Activated effector memory CD4-positive, alpha-beta T cell treated with Interleukin-2 at 50 U/mL for 16 hours (primary cell): ENCODE measurements around the gene POF1B.
"Not testable (repeated sequence)": the region's sequence is repeated elsewhere in the genome, so short reads cannot be mapped to it uniquely, and the experiment has no call there.

Source experiments
- DNase-seq: peaks from one replicate; pipeline ENCODE4 v3.0.0-alpha.2; 2020

The POF1B gene, protein sequence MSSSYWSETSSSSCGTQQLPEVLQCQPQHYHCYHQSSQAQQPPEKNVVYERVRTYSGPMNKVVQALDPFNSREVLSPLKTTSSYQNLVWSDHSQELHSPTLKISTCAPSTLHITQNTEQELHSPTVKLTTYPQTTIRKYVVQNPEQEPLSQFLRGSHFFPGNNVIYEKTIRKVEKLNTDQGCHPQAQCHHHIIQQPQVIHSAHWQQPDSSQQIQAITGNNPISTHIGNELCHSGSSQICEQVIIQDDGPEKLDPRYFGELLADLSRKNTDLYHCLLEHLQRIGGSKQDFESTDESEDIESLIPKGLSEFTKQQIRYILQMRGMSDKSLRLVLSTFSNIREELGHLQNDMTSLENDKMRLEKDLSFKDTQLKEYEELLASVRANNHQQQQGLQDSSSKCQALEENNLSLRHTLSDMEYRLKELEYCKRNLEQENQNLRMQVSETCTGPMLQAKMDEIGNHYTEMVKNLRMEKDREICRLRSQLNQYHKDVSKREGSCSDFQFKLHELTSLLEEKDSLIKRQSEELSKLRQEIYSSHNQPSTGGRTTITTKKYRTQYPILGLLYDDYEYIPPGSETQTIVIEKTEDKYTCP

DNA sequence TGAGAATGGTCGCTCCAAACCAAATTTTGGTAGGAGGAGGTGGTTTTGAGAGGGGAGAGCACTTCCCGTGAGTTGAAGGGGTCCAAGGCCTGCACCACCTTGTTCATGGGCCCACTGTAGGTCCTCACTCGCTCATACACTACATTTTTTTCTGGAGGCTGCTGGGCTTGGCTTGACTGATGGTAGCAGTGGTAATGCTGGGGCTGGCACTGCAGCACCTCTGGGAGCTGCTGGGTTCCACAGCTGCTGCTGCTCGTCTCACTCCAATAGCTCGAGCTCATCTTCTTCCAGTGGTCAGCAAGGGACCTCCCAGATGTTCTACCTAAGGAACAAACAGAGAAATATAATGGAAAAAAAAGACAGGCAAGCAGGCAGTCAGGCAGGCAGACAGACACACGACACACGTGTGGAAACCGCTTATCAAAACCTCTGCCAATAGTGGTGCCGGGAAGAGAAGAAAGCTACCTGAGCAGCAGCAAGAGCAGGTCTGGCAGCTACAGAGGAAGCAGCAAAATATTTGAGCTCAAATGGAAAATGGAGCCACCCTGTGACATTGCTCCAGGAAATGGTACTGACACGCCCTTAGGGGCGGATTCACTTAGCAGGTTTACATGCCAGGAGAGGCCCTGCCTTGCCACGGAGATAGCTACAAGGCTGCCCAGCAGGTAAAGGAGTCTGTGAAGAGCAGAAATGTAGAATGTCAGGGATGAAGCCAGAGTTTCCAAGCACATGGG is at the start of gene POF1B:
Gene POF1B (minus strand): TSS at position 492 of the 734 bp plus-strand sequence. CDS start 211 bp downstream, at position 281.
- no peak for DNase-seq

DNA sequence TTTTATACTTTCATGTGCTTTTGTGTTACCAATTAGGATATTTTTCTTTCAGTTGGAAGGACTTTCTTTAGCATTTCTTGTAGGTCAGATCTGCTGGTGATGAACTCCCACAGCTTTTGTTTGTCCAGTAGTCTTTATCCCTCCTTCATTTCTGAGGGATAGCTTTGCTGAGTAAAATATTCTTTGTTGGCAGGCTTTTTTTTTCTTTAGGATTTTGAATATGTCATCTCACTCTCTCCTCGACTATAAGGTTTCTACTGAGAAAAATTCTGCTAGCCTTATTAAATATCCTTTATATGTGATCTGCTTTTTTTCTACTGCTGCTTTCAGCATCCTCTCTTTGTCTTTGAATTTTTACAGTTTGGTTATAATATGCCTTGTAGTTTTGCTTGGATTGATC is 49.6 kb upstream of the POF1B start:
- no peak for DNase-seq

DNA sequence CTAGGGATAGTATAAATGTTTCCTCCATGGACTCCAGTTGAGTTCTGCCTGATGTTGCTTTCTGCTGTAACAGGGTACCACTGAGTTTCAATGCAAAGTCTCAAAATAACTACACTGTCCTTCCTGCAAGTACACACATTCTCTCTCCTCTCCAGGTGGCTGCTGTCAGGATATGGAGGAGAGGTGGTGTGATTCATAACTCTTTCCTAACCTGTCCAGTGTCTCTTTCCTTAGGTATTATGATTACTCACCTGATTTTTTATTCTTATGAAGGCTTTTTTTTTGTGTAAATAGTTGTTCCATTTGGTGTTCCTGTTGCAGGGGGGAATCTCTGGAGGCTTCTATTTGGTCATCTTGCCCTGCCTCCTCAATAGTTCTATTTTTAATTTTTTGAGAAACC is 39.8 kb upstream of the POF1B start:
- no peak for DNase-seq

DNA sequence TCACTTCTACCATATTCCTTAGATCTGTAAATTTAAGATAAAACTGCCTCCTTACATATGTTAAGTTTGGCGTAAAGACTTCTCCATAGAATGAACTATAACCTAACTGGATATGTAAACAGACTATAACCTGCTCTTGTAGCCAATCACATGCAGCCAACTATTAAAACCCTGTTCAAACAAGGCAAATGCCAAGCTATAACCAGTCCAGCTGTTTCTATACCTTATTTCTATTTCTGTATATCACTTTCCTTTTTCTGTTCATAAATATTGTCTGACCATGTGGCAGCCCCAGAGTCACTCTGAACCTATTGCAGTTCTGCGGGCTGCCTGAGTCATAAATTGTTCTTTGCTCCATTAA is 12.4 kb upstream of the POF1B start:
- no peak for DNase-seq

DNA sequence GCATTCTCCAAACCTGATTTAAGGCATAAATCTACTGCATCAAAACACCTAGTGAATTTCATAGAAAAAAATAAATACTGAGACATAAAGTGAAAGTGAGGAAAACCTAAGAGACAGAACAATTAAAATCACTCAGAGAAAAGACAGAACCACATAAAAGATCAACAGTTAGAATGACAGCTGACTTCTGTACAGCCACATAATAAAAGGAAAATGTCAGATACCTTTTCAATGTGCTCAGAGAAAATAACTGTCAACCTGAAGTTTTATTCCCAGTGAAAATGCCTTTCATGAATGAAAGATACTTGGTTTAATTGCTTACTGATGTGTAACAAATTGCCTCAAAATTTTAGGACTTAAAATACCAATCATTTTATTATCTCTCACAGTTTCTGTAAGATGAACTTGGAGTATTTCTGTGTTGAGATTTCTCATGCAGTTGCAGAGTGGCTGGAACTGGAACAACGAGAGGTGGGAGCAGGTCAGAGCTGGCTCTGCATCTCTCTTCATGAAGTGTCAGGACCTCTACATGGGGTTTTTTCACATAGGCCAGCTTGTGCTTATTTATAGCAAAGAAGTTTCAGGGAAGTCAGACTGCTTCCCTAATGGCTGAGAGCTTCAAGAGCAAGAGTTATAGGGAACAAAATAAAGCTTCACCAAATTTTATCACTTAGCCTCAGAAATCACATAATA is 11.9 kb upstream of the POF1B start:
- DNase-seq, result no peak

DNA sequence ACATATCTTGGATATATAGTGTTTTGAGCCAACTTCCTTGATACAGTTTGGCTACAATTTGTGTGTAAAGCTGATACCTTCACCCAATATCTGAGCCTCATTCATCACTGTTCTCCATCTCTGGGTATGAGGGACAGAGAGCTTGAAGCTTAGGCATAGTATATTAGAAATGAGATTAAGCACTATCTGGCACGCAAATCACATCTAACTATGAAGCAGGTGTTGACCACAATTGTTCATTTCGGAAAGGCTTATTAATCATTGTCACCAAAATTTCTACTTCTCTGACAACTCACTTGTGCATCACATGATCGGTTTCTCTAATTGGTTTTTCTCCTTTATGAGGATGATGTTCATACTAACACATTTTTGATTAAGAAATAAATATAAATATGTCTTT is 2.1 kb upstream of the POF1B start:
- no peak for DNase-seq

DNA sequence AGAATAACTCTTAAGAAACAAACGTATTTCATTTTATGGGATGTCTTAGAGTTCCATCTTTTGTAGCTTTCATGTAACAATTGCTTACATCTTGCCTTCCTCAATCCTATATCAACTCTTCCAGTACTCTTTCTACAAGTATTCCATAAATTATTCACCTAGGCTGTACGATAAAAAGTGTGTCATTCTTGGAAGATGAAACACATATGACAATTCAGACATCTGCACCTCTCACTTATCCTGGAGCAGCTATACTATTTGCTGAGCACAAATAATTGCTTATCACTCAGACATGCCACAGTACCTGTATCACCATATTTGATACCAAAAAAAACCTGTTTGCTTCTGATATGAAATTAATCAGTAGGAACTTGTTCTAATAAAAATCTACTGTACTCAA is 1.0 kb downstream of the POF1B start:
- no peak for DNase-seq

DNA sequence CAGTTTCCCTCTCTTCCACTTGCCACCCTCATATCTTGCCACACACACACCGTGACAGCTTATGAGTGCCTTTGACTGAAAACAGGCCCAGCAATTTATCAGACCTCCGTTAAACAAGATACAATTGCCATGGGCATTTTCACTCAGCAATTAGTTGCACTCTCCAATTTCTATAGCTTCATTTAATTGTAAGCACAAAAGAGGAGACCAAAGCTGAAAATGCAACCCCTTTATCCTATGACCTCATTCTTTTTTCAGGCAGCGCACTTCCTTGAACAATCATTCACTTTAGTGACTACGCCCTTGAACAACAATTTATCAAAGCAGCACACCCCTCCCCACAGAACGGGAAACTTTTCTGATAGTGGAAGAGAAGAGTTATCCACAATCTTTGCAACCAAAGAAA is 4.1 kb downstream of the POF1B start:
- no peak for DNase-seq

DNA sequence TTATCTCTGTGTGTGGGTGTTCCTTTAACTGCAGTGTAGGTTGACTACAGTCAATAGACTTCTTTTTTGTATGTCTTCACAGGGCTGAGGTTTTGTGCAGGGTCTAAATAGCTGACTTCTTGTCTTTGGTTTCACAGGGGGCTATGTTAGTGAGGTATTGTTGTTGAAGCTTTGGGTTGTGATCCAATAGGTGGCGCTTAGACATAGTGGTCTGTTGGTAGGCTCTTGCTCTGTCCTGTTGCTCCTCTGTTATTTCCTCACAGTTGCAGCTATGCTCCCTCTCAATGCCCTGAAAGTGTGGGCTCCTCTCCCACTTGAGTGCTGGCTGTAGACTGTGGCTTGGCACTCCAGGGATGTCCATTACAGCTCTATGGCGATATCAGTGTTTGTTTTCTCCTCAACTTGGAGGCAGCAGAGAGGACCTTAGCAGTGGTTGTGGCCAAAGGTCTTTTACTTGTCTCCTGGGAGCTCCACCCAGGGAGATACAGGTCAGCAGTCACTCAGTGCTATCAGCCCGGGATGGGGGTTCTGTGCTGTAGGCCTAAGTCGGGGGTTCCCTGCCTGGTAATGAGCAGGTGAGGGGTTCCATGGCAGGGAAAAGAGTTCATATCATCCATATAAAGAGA is 14.0 kb downstream of the POF1B start:
- no peak for DNase-seq

DNA sequence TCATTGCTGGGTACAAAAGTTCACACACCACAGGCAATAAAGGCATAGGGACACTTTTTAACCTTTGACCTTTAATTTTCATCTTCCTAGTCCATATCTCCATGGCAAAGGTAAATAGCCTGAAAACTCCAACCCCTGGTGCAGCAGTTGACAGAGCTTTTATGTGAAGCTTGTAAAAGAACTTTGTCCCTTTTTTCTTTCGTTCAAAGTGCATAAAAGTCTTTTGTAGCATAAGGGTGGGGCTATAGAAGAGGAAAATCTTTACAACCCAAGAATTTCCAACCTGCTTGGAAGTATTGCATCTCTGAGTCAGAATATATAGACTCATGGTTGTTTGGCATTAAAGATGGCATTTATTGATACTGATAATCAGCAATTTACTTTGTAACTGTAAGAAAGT is 20.4 kb downstream of the POF1B start:
- DNase-seq, result no peak

DNA sequence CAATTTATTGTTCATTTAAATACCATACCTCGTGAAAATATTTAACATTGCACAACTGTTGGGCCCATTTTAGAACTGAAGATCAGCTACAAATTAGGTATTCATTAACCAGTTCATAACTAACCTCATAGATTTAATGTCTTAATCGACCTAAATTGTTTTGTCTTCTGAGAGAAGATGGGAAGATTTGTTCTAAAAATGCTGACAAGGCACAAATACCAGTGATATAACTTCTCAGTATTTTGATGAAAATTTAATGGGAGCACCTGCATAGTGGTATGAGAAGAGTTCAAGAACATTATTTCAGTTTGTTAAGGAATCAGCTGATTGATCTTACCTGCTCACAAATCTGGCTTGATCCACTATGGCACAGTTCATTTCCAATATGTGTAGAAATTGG is 33.9 kb downstream of the POF1B start:
- DNase-seq, result no peak

DNA sequence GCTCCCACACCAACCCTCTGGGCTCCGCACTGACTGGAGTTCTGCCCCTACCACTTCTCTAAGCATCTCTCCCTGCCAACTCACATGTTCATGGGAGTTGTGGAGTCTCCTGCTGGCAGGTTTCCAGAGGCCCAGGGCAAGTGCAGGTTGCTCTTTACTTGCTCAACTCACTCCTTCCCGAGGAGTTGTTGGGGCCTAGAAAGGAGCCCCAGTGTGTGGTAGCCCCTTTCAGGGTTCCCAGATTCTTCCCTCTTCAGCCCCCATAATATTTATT is 52.5 kb downstream of the POF1B start:
- DNase-seq, result no peak

DNA sequence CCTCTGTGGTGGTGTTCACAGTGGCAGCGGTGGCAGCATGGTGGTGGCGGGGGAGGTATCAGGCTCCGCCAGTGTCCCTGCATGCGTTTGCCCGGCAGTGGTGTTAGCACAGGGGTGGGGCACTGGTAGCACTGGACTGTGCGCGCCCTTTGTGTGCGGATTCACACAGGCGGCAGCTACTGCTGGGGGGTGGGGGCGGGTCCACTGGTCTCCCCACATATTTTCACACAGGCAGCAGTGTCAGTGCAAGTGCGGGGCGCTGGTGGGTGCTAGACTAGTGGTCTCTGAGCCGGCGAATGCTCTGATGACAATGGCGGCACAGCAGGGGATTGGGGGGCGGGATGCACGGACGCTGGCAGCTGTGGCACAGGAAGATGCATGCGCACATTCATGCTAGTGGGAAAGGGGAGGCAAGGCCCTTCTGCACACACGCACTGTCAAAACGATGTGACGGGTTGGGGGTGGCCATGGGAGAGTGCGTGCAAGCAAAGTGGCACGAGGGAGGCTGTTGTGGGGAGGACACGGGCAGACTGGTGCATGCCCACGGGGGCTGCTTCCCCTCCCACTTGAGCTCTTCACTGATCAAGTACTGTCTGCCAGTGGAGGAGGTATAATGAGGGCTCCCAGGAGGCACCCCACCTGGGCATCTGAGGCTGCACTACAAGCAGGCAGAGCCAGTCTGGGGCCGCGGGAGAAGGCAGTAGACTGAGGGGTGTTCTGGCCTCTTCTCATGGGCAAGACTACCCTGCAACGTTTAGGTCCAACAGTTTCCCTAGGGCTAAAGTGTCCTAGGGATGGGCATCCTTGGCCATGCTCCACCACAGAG is 53.0 kb downstream of the POF1B start:
- DNase-seq, result no peak

DNA sequence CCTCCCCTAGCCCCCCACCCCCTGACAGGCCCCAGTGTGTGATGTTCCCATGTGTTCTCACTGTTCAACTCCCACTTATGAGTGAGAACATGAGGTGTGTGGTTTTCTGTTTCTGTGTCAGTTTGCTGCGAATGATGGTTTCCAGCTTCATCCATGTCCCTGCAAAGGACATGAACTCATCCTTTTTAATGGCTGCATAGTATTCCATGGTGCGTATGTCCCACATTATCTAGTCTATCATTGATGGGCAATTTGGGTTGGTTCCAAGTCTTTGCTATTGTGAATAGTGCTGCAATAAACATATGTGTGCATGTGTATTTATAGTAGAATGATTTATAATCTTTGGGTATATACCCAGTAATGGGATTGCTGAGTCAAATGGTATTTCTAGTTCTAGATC is 68.1 kb downstream of the POF1B start:
- not testable (repeated sequence) for DNase-seq

DNA sequence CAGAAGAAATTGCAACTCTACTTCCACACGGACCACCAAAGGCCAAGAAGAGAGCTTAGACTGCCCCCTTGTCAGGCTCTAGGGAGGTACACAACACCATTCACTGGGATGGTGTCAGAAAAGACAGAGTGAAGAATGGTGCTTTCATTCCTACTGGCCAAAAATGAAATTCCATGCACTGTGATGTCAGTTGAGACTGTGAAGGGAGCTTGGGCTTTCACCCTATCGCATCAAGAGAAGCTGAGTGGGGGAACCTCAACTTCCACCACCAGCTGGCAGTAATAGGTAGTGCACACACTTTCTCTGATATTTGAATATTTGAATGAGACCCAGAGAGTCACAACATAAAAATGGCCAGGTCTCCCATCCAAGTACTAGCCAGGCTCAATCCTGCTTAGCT is 69.7 kb downstream of the POF1B start:
- no peak for DNase-seq

DNA sequence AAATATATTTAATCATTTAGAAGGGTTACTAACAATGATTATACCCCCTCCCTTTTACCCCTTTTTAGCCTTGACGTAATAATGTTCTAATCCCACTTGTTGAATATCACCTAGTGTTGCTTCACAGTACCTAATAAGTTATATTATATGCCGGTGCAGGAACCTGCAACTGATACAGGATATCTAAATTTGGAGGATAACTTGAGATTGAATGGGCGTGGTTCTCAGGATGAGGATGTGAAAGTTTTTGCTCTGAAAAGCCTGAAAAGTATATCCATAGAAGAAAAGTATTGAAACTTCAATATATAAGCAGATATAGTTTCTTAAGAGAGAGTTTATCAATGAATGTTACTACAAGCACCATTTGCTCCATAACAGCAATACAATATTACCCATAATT is 75.9 kb downstream of the POF1B start:
- DNase-seq, result no peak

DNA sequence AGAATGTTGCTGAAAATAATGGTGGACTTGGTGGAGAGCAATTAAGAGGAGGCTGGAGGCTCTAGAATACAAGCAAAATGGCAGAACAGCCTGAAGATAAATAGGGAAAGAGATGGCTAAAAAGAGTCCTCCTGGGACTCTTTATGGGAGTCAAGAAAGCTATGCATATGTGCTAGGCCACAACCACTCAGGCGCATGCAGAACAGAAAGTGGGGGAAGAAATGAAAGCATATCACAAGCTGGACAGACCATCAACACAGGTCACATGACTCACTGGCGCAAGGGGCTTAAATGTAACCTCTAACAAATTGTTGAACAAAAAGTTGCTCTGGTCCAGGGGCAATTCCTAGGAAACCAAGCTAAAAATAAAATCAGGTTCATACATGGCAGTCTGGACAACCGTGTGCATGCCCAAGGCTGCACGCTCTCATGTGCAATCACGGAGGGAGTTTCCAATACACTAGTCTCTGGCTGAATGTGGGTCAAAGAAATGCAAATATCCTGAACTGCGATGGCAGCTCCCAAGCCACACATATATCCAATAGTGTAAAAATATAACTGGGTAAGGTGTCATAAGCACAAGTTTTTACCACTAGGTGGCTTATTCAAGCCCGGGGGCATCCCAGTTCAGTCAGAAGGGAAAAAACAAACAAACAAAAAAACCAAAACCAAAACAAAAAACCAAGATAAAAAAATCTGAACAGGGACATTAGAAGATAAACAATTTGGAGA is 90.3 kb downstream of the POF1B start:
- DNase-seq, result no peak

DNA sequence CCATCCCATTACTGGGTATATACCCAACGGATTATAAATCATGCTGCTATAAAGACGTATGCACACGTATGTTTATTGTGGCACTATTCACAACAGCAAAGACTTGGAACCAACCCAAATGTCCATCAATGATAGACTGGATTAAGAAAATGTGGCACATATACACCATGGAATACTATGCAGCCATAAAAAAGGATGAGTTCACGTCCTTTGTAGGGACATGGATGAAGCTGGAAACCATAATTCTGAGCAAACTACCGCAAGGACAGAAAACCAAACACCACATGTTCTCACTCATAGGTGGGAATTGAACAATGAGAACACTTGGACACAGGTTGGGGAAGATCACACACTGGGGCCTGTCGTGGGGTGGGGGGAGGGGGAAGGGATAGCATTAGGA is 94.2 kb downstream of the POF1B start:
- DNase-seq, result not testable (repeated sequence)

DNA sequence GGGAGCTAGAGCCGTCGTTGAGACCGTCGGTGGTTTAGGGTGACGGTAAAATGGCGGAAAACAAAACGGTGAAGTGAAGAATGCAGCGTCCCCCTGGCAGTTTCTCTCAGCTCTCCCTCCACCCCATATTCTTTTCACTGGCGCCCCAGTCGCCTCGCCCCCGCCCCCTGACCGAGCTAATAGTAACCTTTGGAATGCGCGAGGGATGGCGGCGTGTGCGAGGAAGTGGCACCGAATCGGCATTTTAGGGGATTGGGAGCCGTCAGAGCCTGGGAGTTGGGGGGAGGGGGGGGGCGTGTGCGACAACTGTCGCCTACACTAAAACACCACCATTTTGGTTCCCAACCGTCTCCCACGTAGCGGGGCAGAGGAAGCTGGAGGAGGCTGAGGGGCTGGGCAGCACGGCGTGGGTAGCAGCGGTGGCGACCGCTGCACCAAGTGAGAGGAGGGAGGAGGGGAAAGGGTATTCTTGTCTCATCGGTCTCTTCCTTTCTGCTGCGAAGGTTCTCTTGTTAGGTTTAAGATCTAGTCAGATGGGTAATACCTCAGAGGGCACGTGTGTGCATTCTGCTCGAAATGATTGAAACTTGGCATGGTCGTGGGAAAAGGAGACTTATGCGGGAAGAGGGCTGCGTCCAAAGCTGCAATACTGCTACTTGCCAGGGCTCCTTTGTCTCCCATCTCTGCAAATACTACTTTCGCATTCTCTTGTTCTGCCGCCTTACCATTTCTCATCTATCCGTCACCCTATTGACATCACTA is 134.8 kb downstream of the POF1B start:
- no peak for DNase-seq

DNA sequence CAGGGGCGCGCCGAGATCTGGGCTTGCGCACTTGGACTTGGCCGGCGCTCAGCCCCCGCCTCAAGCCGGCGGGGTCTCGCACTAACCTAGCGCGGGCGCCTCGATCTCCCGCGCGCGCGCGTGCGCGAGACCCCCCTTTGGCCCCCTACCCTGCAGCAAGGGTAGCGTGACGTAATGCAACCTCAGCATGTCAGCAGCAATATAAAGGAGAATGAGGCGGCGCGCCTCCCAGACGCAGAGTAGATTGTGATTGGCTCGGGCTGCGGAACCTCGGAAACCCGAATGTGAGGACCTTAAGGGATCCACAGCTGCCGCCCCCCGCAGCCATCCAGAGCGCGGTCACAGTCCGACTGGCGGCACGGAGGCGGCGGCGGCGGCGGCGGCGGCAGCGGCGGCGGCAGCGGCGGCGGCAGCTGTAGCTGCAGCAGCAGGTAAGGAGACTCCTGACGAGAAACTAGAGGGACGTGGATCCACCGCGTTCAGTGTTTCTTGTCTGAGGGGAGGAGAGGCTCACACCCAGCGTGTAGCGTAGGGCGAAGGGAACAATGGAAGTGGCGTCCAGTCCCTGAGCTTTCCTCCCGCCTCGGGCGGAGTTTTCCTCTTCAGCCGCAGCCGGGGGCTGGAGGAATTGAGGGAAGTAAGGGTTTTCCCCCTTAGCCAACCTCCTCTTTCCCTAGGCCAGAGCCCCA is 135.6 kb downstream of the POF1B start, which contains the start of the genes SATL1 and ZNF711:
Gene SATL1 (minus strand): TSS at position 19 of the 689 bp plus-strand sequence. CDS start 134,811 bp downstream, outside the sequence.
Gene ZNF711 (plus strand): TSS at position 231 of the 689 bp plus-strand sequence. CDS start 3,582 bp downstream, outside the sequence.
- no peak for DNase-seq
